ENCODE measurements around the gene STX1A. TPM values are rescaled to one million over a fixed set of nuclear protein-coding genes. Genes with fewer than 3 reads are reported as not detected.
A peak's percentile ranks its signal among the peaks of the same experiment; 100 is the strongest.

STX1A gene
- 2.9 and 6.1 TPM in 2 replicates for total RNA-seq (2016; rRNA removed; fragmentation: Illumina TruSeq; extraction: Trizol)
- 1.3 and 1.8 TPM in 2 replicates for total RNA-seq (2016; cell fraction: cytosol; rRNA removed; fragmentation: Illumina TruSeq; extraction: Trizol; ENCODE audit: low read depth)
- total RNA-seq (2016; cell fraction: insoluble cytoplasmic fraction; rRNA removed; fragmentation: Illumina TruSeq; extraction: Trizol) = 3.3 and 5.7 TPM in 2 replicates
- total RNA-seq (2016; cell fraction: membrane; rRNA removed; fragmentation: Illumina TruSeq; extraction: Trizol) = 2.4 and 4.1 TPM in 2 replicates
- 6.6 and 10.3 TPM in 2 replicates for total RNA-seq (2016; cell fraction: nucleus; rRNA removed; fragmentation: Illumina TruSeq; extraction: Trizol)
- polyA plus RNA-seq (2011; rRNA removed) = 12.2 and 14.8 TPM in 2 replicates
- 5.3 and 6.0 TPM in 2 replicates for polyA plus RNA-seq (2011; cell fraction: cytosol; rRNA removed)
- polyA plus RNA-seq (2011; cell fraction: nucleus; rRNA removed) = 75.2 and 75.4 TPM in 2 replicates
- 8.5 and 18.8 TPM in 2 replicates for polyA plus RNA-seq (2012)
- 0.94 and 1.4 TPM in 2 replicates for polyA plus RNA-seq (2016; cell fraction: cytosol; fragmentation: Illumina TruSeq; extraction: Trizol; ENCODE audit: low read depth)
- 3.1 and 4.5 TPM in 2 replicates for polyA plus RNA-seq (2016; cell fraction: insoluble cytoplasmic fraction; fragmentation: Illumina TruSeq; extraction: Trizol; ENCODE audit: low read depth)
- 2.3 and 2.5 TPM in 2 replicates for polyA plus RNA-seq (2016; cell fraction: membrane; fragmentation: Illumina TruSeq; extraction: Trizol; ENCODE audit: low read depth)
- 26.8 and 37.4 TPM in 2 replicates for polyA plus RNA-seq (2016; cell fraction: nucleus; fragmentation: Illumina TruSeq; extraction: Trizol; ENCODE audit: insufficient read depth, low read depth)
- 5.2 and 10.7 TPM in 2 replicates for polyA minus RNA-seq (2011; rRNA and poly(A)+ RNA removed; ENCODE audit: low replicate concordance)
- polyA minus RNA-seq (2011; cell fraction: cytosol; rRNA and poly(A)+ RNA removed) = 1.7 and 3.1 TPM in 2 replicates
- polyA minus RNA-seq (2011; cell fraction: nucleus; rRNA and poly(A)+ RNA removed) = 12.8 and 13.4 TPM in 2 replicates
- percentile 55 among the genes with signal in this experiment for Bru-seq, nascent RNA
- percentile 69 among the genes with signal in this experiment for BruChase-seq, experiment 1, labeled RNA remaining after a 6-hour chase
- percentile 63 among the genes with signal in this experiment for BruChase-seq, experiment 2, labeled RNA remaining after a 2-hour chase
- long read RNA-seq, experiment 1, partial matches to known transcripts = 0 of 1 reads
- long read RNA-seq, experiment 1, other reads (novel, unspliced or antisense) = 0 of 1 reads
- long read RNA-seq, experiment 2, partial matches to known transcripts = 7 of 19 reads
- long read RNA-seq, experiment 2, other reads (novel, unspliced or antisense) = 11 of 19 reads

DNA sequence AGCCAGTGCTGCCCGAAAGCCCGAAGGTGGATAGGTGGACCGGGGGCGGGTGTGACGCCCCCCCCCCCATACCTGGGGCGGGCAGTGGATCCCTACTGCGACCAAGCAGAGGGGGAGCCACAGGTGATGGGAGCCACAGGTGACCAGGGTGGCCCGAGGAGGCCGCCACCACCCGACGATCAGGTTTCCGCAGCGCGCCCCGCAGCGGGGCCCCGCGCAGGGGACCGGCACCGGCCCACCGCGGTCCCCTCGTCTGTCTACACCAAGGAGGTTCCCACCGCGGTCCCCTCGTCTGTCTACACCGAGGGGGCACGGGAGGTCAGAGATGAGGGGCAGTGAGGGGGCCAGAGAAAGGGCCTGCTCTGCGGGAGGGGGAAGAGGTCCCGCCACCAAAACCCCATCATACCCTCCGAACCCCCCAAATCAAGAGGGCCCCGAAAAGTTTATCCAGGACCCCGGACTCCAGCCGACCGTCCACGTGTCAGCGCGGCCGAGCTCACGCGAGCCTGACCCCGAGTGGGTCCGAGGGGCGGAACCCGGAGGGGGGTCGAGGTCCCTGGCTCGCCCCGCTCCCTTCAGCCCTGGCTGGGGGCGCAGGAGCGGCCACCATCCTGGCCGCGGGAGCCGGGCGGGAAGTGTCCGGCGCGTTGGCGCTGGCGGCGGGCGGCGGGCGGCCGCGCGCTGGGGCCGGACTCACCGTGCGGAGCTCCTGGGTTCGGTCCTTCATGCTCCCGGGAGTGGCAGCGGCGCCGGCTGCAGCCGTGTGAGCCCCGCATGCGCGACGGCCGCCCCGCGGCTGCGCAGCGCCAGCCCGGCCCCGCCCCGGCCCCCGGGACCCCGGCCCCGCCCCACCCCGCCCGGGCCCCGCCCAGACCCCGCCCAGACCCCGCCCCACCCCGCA lies at the start of gene STX1A:
Gene STX1A (minus strand): TSS at position 765 of the 901 bp plus-strand sequence. CDS start 38 bp downstream, at position 727.
- WGBS (ENCODE audit: low lambda C conversion rate) = 0% methylated on average over 8 of the region's 96 CpGs
- Histone ChIP-seq H3K27me3 (ENCODE audit: control insufficient read depth in 1 of 2, insufficient read depth in 2 of 2, low read length in 2 of 2) (peaks cover 0 to 1% of the 10 kb centered on the region in 2 experiments; a peak in 1 of 5 replicates), H3K4me3 (replicated peaks in 1 of 3; ENCODE audit: insufficient read depth in 1 of 3, low read depth in 2 of 3, low read length in 3 of 3) (peak within 1 kb of the TSS; percentile 76 to 87 (median 87)), H3K36me3 (replicated peaks in 1 of 2; ENCODE audit: control insufficient read depth in 1 of 2, insufficient read depth in 2 of 2, low read length in 2 of 2) (no peaks in the 10 kb centered on the region), H3K79me2 (ENCODE audit: insufficient read depth, low read length) (no peaks in the 10 kb centered on the region), H3K4me2 (ENCODE audit: low read depth, low read length) (peak within 1 kb of the TSS; percentile 84), H3K27ac (ENCODE audit: extremely low read length, insufficient read depth, low read length) (no peak within 1 kb of the TSS), H2AFZ (ENCODE audit: low read length) (no peak within 1 kb of the TSS), H3K9me3 (ENCODE audit: low read length) (no peaks in the 10 kb centered on the region), H3K9ac (ENCODE audit: insufficient read depth, low read depth, low read length) (peak within 1 kb of the TSS; percentile 76), H3K4me1 (ENCODE audit: insufficient read depth, low read length) (peaks cover 47% of the 10 kb centered on the region), H4K20me1 (ENCODE audit: insufficient read depth, low read length) (peaks cover 7% of the 10 kb centered on the region)
- in situ Hi-C loops (cut with HindIII; ENCODE audit: extremely low pct_ligation_motif_present, low pct_unique_long_range_greater_than_20kb) (loop anchor here (5.0 kb wide), 1 partner anchor 112 kb away; no protein-coding TSS in a partner anchor), intact Hi-C loops (cut with micrococcal nuclease; ENCODE audit: unreplicated experiment) (loop anchor here (5.0 kb wide), 2 partner anchors 37 to 52 kb away; partner anchors contain the start of genes BUD23, DNAJC30 and VPS37D)
- FAIRE-seq (no peak), DNase-seq (ENCODE audit: low spot score) (peak; percentile 40), ATAC-seq (peak; percentile 67)
- TSS peak; percentile 70 for BruUV-seq (replicated peaks)
- CTCF ChIA-PET (ENCODE audit: low intra/inter-chr PET ratio, low total read pairs) = no interaction called here
- POLR2A ChIA-PET = interaction anchor here (0.5 to 1.6 kb wide), 8 partner anchors 13 to 118 kb away, joined by 3 to 8 read pairs (median 4); partner anchors contain the start of gene MLXIPL
- TF ChIP-seq ZBTB4 (CRISPR knock-in tag; IDR thresholded peaks at IDR 0.05; ENCODE audit: borderline replicate concordance) (no peak), SOX6 (IDR thresholded peaks at IDR 0.05) (no peak), SOX6 (CRISPR knock-in tag; IDR thresholded peaks at IDR 0.05) (no peak), SNAI1 (CRISPR knock-in tag; IDR thresholded peaks at IDR 0.05; ENCODE audit: borderline replicate concordance) (no peak), ZFYVE20 (CRISPR knock-in tag; IDR thresholded peaks at IDR 0.05; ENCODE audit: borderline replicate concordance, low read depth) (no peak), ZSCAN30 (CRISPR knock-in tag; IDR thresholded peaks at IDR 0.05) (no peak), SALL2 (CRISPR knock-in tag; IDR thresholded peaks at IDR 0.05) (peak; percentile 37; the same call in 1 of the 2 replicates), ATAD3A (CRISPR knock-in tag; IDR thresholded peaks at IDR 0.05) (no peak), POLR2A (IDR thresholded peaks at IDR 0.05; ENCODE audit: insufficient read depth in 1 of 2, low read depth in 2 of 2, low read length in 2 of 2) (peak in 1 of 2 experiments; percentile 67; a peak in 1 of 4 replicates), XRCC5 (optimal IDR thresholded peaks at IDR 0.05; ENCODE audit: low read length) (no peak)
- TF ChIP-seq, protein P1, sequence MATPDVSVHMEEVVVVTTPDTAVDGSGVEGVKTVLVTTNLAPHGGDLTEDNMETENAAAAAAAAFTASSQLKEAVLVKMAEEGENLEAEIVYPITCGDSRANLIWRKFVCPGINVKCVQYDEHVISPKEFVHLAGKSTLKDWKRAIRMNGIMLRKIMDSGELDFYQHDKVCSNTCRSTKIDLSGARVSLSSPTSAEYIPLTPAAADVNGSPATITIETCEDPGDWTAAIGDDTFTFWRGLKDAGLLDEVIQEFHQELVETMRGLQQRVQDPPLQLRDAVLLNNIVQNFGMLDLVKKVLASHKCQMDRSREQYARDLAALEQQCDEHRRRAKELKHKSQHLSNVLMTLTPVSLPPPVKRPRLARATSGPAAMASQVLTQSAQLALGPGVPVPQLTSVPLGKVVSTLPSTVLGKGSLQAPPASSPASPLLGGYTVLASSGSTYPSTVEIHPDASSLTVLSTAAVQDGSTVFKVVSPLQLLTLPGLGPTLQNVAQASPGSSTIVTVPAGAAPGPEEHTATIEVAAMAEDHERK (CRISPR knock-in tag; IDR thresholded peaks at IDR 0.05; ENCODE audit: low read depth) = no peak
